HEK293T (cell line): ENCODE data around the gene CDK14.

Experiments
- CTCF ChIA-PET: fragments of 350-600 bp; formaldehyde crosslinking; extraction: SDS; loops from one replicate; lab custom pipeline; 2021; ENCODE audit warnings: antibody characterized with exemption, inconsistent platforms; lab: Yijun Ruan, JAX
- POLR2A ChIA-PET: fragments of 350-600 bp; formaldehyde crosslinking; extraction: SDS; loops from one replicate; lab custom pipeline; 2020; ENCODE audit warnings: antibody characterized with exemption, inconsistent platforms; lab: Yijun Ruan, JAX
- DNase-seq: peaks from one replicate; pipeline ENCODE4 v3.0.0; 2012; ENCODE audit warnings: mixed read lengths; ENCODE audit errors: extremely low spot score
- ARNT ChIP-seq: fragments of 450-650 bp; IDR thresholded peaks from 2 replicates; pipeline ENCODE4 v1.6.1; 2017; ENCODE audit warnings: mild to moderate bottlenecking
- BHLHE40 ChIP-seq: fragments of 450-650 bp; IDR thresholded peaks from 2 replicates; pipeline ENCODE4 v1.6.1; 2016; ENCODE audit warnings: mild to moderate bottlenecking, moderate library complexity, borderline replicate concordance
- CTBP1 ChIP-seq: fragments of 450-650 bp; IDR thresholded peaks from 2 replicates; pipeline ENCODE4 v1.6.1; 2016; ENCODE audit warnings: borderline replicate concordance
- ELF4 ChIP-seq: fragments of 450-650 bp; IDR thresholded peaks from 2 replicates; pipeline ENCODE4 v1.6.1; 2017; ENCODE audit warnings: antibody characterized with exemption
- FOXA1 ChIP-seq: fragments of 450-650 bp; IDR thresholded peaks from 2 replicates; pipeline ENCODE4 v1.6.1; 2016; ENCODE audit warnings: mild to moderate bottlenecking
- FOXK2 ChIP-seq: fragments of 450-650 bp; IDR thresholded peaks from 2 replicates; pipeline ENCODE4 v1.6.1; 2016; ENCODE audit warnings: mild to moderate bottlenecking
- FOXM1 ChIP-seq: fragments of 450-650 bp; IDR thresholded peaks from 2 replicates; pipeline ENCODE4 v1.6.1; 2017; ENCODE audit warnings: mild to moderate bottlenecking, borderline replicate concordance
- HDGF ChIP-seq: fragments of 450-650 bp; IDR thresholded peaks from 2 replicates; pipeline ENCODE4 v1.6.1; 2017; ENCODE audit warnings: antibody characterized with exemption, borderline replicate concordance
- L3MBTL2 ChIP-seq: fragments of 450-650 bp; conservative IDR thresholded peaks from 2 replicates; pipeline ENCODE4 v1.6.1; 2016; ENCODE audit warnings: mild to moderate bottlenecking
- LEF1 ChIP-seq: fragments of 450-650 bp; IDR thresholded peaks from 2 replicates; pipeline ENCODE4 v1.6.1; 2017; ENCODE audit warnings: mild to moderate bottlenecking, borderline replicate concordance
- NFRKB ChIP-seq: fragments of 450-650 bp; IDR thresholded peaks from 2 replicates; pipeline ENCODE4 v1.6.1; 2016; ENCODE audit warnings: mild to moderate bottlenecking, moderate library complexity
- SP1 ChIP-seq: fragments of 450-650 bp; IDR thresholded peaks from 2 replicates; pipeline ENCODE4 v1.6.1; 2017
- SUZ12 ChIP-seq: fragments of 450-650 bp; IDR thresholded peaks from 2 replicates; pipeline ENCODE4 v1.6.1; 2016; ENCODE audit warnings: mild to moderate bottlenecking
- TARDBP ChIP-seq: fragments of 450-650 bp; IDR thresholded peaks from 2 replicates; pipeline ENCODE4 v1.6.1; 2016
- ZNF384 ChIP-seq: fragments of 450-650 bp; IDR thresholded peaks from 2 replicates; pipeline ENCODE4 v1.6.1; 2016
- TF ChIP-seq, protein P1 (sequence below): fragments of 450-650 bp; IDR thresholded peaks from 2 replicates; pipeline ENCODE4 v1.6.1; 2016

The CDK14 gene

DNA sequence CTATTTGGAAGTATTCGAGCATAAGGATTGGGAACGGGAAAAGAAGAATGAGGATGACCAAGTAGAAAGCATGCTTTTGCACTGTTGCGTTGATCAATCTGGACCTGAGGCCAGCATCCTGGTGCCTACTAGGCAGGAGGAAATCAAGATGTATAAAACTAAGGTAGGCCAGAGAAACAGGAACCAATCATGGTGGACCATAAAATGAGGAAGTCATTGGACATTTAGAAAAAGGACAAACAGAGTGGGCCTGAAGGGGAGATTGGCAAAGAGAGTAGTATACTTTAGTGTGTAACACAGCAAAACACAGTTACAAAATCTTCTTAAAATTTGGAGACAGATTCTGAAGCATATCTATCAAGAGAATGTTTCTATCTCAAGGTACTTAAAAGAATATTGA, 497.1 kb downstream of the CDK14 start:
- no peak for DNase-seq
- POLR2A ChIA-PET = no interaction called here
- CTCF ChIA-PET = no interaction called here
- no peak for TF ChIP-seq ARNT
- no peak for TF ChIP-seq CTBP1
- TF ChIP-seq BHLHE40 = no peak
- TF ChIP-seq LEF1 = no peak
- TF ChIP-seq NFRKB = no peak
- no peak for TF ChIP-seq ZNF384
- TF ChIP-seq L3MBTL2 = no peak
- no peak for TF ChIP-seq FOXA1
- no peak for TF ChIP-seq HDGF
- TF ChIP-seq ELF4 = no peak
- no peak for TF ChIP-seq SUZ12
- TF ChIP-seq, protein P1, sequence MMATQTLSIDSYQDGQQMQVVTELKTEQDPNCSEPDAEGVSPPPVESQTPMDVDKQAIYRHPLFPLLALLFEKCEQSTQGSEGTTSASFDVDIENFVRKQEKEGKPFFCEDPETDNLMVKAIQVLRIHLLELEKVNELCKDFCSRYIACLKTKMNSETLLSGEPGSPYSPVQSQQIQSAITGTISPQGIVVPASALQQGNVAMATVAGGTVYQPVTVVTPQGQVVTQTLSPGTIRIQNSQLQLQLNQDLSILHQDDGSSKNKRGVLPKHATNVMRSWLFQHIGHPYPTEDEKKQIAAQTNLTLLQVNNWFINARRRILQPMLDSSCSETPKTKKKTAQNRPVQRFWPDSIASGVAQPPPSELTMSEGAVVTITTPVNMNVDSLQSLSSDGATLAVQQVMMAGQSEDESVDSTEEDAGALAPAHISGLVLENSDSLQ = no peak
- TF ChIP-seq FOXM1 = no peak
- TF ChIP-seq FOXK2 = no peak
- TF ChIP-seq SP1 = no peak
- TF ChIP-seq TARDBP = no peak

DNA sequence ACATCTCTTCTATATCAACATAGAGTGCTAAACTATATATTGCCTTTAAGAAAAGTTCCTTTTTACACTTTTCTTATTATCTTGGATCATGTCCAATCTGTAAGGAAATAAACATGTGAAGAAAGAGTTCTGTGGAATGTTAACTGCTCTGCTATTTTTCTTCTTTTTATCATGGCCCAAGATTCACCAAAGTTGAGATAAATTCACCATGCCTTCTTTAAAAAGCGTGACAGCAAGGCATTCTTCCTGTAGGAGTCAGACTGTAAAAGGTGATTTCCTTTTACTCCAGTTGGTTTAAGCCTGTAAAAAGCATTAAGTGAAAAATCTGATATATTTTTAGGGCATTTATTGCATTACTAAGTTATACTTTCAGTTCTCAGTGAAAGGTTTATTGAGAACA, 502.4 kb downstream of the CDK14 start:
- DNase-seq = no peak
- ChIA-PET POLR2A (no interaction called here), CTCF (no interaction called here)
- TF ChIP-seq ZNF384 (no peak), FOXK2 (no peak), FOXM1 (no peak), ELF4 (no peak), FOXA1 (no peak), SP1 (no peak), SUZ12 (no peak), HDGF (no peak), L3MBTL2 (no peak), TARDBP (no peak), ARNT (no peak), BHLHE40 (no peak), NFRKB (no peak), CTBP1 (no peak), LEF1 (no peak)
- TF ChIP-seq, protein P1 = no peak

DNA sequence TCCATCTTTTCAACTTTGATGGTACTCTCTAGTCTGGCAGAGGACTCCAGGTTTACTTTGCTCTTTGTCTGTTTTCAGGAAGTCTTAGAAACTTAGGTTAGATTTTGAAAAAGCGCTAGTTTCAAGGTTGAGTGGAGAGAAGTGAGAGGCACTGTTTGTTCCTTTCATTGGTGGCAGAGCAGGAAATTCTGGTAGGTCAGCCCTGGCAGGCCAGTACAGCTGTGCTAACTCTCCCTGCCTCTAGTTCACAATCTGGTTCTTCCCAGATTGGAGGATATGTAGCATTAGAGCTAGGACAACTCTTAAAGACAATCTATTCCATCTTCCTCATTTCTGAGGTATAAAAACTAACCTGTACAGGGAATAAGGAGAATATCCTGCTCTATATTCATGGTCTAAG, 507.2 kb downstream of the CDK14 start:
- CTCF ChIA-PET = no interaction called here
- TF ChIP-seq ELF4 (no peak), ZNF384 (no peak), SP1 (no peak)
- no peak for DNase-seq
- POLR2A ChIA-PET = no interaction called here

DNA sequence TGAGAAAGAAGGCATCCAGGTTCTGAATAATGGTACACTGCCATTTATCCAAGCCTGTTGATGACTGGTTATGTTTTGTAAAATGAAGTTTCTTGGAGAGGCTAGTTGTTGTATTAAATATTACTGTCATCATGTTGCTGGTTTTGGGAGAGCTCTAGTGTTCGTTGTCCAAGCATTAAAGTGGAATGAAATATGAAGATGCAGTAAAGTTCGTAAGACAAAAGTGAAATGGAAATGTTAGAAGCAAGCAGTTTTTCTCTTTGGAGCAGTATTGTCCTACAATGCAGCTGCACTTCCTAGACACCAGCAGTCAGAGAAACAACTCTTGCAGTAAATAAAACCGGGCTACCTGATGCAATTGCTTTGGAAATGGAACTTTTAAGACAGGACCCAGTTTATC, 511.3 kb downstream of the CDK14 start:
- ChIA-PET CTCF (no interaction called here), POLR2A (no interaction called here)
- no peak for DNase-seq
- TF ChIP-seq ARNT = no peak
- no peak for TF ChIP-seq FOXA1
- TF ChIP-seq SUZ12 = no peak
- TF ChIP-seq L3MBTL2 = no peak
- no peak for TF ChIP-seq LEF1
- TF ChIP-seq NFRKB = no peak

DNA sequence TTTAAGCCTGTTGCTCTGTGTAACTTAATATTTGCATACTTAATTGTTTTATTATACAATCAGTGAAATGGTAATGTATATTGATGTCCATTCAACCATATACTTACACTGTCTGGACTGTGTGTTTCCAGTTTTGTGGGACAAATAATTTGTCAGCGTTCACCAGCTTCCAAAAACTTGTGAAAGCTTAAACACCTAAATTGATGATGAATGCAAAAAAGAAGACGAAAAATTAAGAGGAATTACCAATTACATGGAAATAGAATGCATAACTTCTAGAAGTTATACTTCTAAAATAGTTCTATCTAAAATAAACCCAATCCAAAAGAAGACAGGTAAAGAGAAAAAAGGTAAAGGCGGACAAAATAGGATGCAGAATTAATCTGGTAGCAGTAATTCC, 513.1 kb downstream of the CDK14 start:
- ChIA-PET POLR2A (no interaction called here), CTCF (no interaction called here)
- TF ChIP-seq L3MBTL2 (no peak), ELF4 (no peak), FOXM1 (no peak), SP1 (no peak), HDGF (no peak), ARNT (no peak), TARDBP (no peak), NFRKB (no peak), FOXK2 (no peak), LEF1 (no peak), BHLHE40 (no peak), ZNF384 (no peak), FOXA1 (no peak), SUZ12 (no peak), CTBP1 (no peak)
- TF ChIP-seq, protein P1 = no peak
- DNase-seq = no peak

DNA sequence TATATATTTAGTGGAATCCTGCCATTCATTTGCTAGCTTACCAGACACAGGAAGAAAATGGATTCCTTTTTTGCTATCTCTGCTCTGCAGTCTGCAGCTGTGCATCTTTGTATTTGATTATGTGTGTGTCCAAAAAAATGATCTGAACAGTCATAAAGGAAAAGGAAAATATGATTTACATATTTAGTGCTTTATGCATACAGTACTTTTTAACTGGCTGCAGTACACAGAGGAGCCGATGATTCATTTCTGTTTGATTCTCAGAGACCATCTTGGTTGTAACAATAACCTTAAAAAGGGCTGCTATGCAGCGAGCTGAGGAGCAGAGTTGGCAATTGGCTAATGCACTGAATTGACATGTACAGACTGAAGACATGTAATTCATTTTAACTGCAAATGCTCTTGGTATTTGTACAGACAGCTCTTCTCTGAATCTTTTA, 516.8 kb downstream of the CDK14 start:
- TF ChIP-seq SP1 (no peak), FOXA1 (no peak), ARNT (no peak), LEF1 (no peak), NFRKB (no peak), CTBP1 (no peak)
- ChIA-PET CTCF (no interaction called here), POLR2A (no interaction called here)
- no peak for DNase-seq
